CD14-positive monocyte (primary cell): ENCODE results near the gene PRPF40B. TPM values are rescaled to one million over a fixed set of nuclear protein-coding genes. Genes with fewer than 3 reads are reported as not detected.

Experiments used
- DNase-seq, 3 donors: peaks; one replicate each; pipeline ENCODE4 v3.0.0-alpha.2; 2011 to 2022
- H2AFZ ChIP-seq: 2 replicates; pipeline ENCODE4 v1.6.0; 2012; ENCODE audit warnings: mild to moderate bottlenecking, low read depth, low read length, inconsistent platforms; ENCODE audit not compliant: insufficient read depth, poor library complexity, severe bottlenecking
- H3K27ac ChIP-seq, 2 donors: 1 replicate in 1 of 2; 2 replicates in 1 of 2; pipeline ENCODE4 v1.5.1; 2012 to 2013; ENCODE audit warnings: low read length in 2 of 2, control low read depth in 1 of 2, inconsistent platforms in 1 of 2, low read depth in 1 of 2, mild to moderate bottlenecking in 1 of 2
- H3K27me3 ChIP-seq, 2 donors: one replicate each; pipeline versions ENCODE4 v1.6.0 to v1.6.1; 2011 to 2013; ENCODE audit warnings: low read length in 2 of 2; ENCODE audit not compliant: control insufficient read depth in 2 of 2, insufficient read depth in 2 of 2
- H3K36me3 ChIP-seq, 2 donors: replicated peaks in 1 of 2; 1 replicate in 1 of 2; 2 replicates in 1 of 2; pipeline versions ENCODE4 v1.5.1 to v1.6.1; 2012 to 2013; ENCODE audit warnings: low read length in 2 of 2, control low read depth in 1 of 2, inconsistent platforms in 1 of 2, mild to moderate bottlenecking in 1 of 2; ENCODE audit not compliant: insufficient read depth in 2 of 2, control insufficient read depth in 1 of 2
- H3K4me1 ChIP-seq, 2 donors: 1 replicate in 1 of 2; 2 replicates in 1 of 2; pipeline versions ENCODE4 v1.5.1 to v1.6.1; 2012 to 2013; ENCODE audit warnings: low read length in 2 of 2, control low read depth in 1 of 2, inconsistent platforms in 1 of 2, mild to moderate bottlenecking in 1 of 2, moderate library complexity in 1 of 2; ENCODE audit not compliant: insufficient read depth in 2 of 2, control insufficient read depth in 1 of 2
- H3K4me2 ChIP-seq: replicated peaks from 2 replicates; pipeline ENCODE3; 2012; ENCODE audit warnings: low read length, moderate library complexity, mild to moderate bottlenecking; ENCODE audit not compliant: poor library complexity, severe bottlenecking; ENCODE audit errors: extremely low read depth
- H3K4me3 ChIP-seq, 3 experiments: fragments of 200-600 bp in 1 of 3; sonication (generic) in 1 of 3; replicated peaks in 1 of 3; 1 replicate in 2 of 3; 2 replicates in 1 of 3; pipeline ENCODE4 v1.5.1; 2011 to 2013; ENCODE audit warnings: low read length in 3 of 3, mild to moderate bottlenecking in 3 of 3, control low read depth in 2 of 3, low read depth in 2 of 3, inconsistent platforms in 1 of 3, moderate library complexity in 1 of 3
- H3K79me2 ChIP-seq: 2 replicates; pipeline ENCODE4 v1.6.0; 2012; ENCODE audit warnings: mild to moderate bottlenecking, control low read depth, inconsistent platforms, low read length, moderate library complexity; ENCODE audit not compliant: insufficient read depth
- H3K9ac ChIP-seq: 2 replicates; pipeline ENCODE4 v1.6.0; 2017; ENCODE audit warnings: low read length, mild to moderate bottlenecking; ENCODE audit not compliant: insufficient read depth, poor library complexity, severe bottlenecking
- H3K9me3 ChIP-seq, 2 donors: replicated peaks in 1 of 2; 1 replicate in 1 of 2; 2 replicates in 1 of 2; pipeline versions ENCODE4 v1.5.1 to v1.6.1; 2012 to 2013; ENCODE audit warnings: low read length in 2 of 2, control low read depth in 1 of 2; ENCODE audit not compliant: control insufficient read depth in 1 of 2, insufficient read depth in 1 of 2
- H4K20me1 ChIP-seq: 2 replicates; pipeline ENCODE4 v1.6.0; 2012; ENCODE audit warnings: mild to moderate bottlenecking, low read length, control low read depth, moderate library complexity; ENCODE audit not compliant: insufficient read depth
- H3K27ac Mint-ChIP-seq, 7 donors: one replicate each; pipeline ENCODE4 v1.8.0; 2020; ENCODE audit warnings: mild to moderate bottlenecking in 7 of 7, mixed read lengths in 7 of 7, moderate library complexity in 6 of 7, inconsistent platforms in 2 of 7
- H3K27me3 Mint-ChIP-seq, 3 donors: one replicate each; pipeline ENCODE4 v1.8.0; 2021 to 2022; ENCODE audit warnings: low read depth in 3 of 3, mild to moderate bottlenecking in 3 of 3, mixed read lengths in 3 of 3, moderate library complexity in 3 of 3, inconsistent platforms in 1 of 3
- H3K36me3 Mint-ChIP-seq, 2 donors: one replicate each; pipeline ENCODE4 v1.8.0; 2020; ENCODE audit warnings: mixed read lengths in 2 of 2, inconsistent platforms in 1 of 2, mild to moderate bottlenecking in 1 of 2
- H3K4me1 Mint-ChIP-seq: one replicate; pipeline ENCODE4 v1.8.0; 2020; ENCODE audit warnings: mild to moderate bottlenecking, mixed read lengths
- H3K4me3 Mint-ChIP-seq, 2 donors: one replicate each; pipeline ENCODE4 v1.8.0; 2020; ENCODE audit warnings: mild to moderate bottlenecking in 2 of 2, mixed read lengths in 2 of 2, moderate library complexity in 1 of 2
- H3K9me3 Mint-ChIP-seq, 7 donors: one replicate each; pipeline ENCODE4 v1.8.0; 2020 to 2022; ENCODE audit warnings: mixed read lengths in 7 of 7, mild to moderate bottlenecking in 6 of 7, moderate library complexity in 6 of 7, inconsistent platforms in 2 of 7
- WGBS: methylation state at CpG from one replicate; pipeline ENCODE4 v1.1.5; 2013; ENCODE audit warnings: missing lambda C conversion rate; ENCODE audit not compliant: insufficient coverage; 5-methylcytosine and 5-hydroxymethylcytosine counted together
- intact Hi-C, 2 donors: fragments of 100-400 bp; cut with micrococcal nuclease; formaldehyde crosslinking; loops; one replicate each; pipeline versions ENCODE4 v1.15.0 to v1.15.1; 2023
- polyA plus RNA-seq, 3 donors: library from polyadenylated mRNA; depleted of rRNA in 1 of 3; unstranded in 2 of 3; stranded (reverse) in 1 of 3; fragments of 300-500 nt in 2 of 3; fragments of >200 nt in 1 of 3; fragmentation: Illumina TruSeq in 2 of 3; gene quantifications; 1 replicate in 2 of 3; 2 replicates in 1 of 3; pipeline ENCODE4 v1.2.3, GENCODE V29; 2012 to 2021
- TF ChIP-seq, protein P1 (sequence below): fragments of 200-600 bp; IDR thresholded peaks from one replicate; pipeline ENCODE4 v1.8.0; 2022; ENCODE audit warnings: antibody characterized with exemption, mild to moderate bottlenecking

PRPF40B gene
- polyA plus RNA-seq, 3 donors = 0.14 to 1.3 (median 0.57) TPM

DNA sequence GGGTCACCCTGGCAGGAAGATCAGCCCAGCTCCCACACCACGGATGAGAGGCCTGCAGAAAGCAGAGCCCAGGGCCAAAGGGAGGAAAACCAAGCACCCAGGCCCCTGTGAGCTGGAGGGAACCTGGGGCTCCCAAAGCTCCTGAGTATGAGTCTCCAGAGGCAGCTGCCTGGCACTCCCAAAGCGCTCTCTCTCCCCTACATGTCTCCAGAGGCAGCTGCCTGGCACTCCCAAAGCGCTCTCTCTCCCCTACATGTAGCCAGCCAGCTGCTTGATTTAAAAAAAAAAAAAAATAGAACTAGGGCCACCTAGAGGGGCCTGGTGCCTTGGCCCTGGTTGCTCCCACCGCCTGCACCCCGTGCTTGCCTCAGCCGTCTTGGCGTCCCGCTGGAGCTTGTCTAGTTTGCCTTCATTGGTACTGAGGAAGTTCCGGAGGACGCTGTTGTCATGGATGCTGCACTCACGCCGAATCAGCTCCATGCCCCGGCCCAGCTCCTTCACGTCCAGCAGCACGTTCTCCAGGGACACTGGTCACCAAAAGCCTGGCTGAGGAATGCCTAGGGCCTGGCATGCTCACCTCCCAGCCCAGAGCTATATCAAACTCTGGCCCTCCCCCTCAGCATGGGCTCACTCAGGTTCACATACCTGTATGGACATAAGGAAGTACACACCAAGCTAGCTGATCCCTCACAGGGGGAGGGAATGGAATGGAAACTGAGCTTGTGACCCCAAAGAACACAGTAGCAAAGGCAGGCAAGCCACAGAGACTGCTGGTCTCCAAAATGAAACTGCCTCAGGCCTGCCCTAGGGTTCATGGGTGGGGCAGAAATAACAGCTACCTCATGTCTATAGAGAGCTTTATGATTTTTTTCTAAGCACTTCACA is 24.7 kb downstream of the PRPF40B start:
- Histone ChIP-seq H2AFZ (no peak overlapping the region), H3K9ac (no peak overlapping the region), H3K4me3 (no peak overlapping the region), H3K4me1 (peaks cover 4 to 6% of the 10 kb centered on the region in 2 donors), H3K27me3 (no peaks in the 10 kb centered on the region), H3K4me2 (no peak overlapping the region), H4K20me1 (no peaks in the 10 kb centered on the region), H3K36me3 (peaks cover 23 to 52% of the 10 kb centered on the region in 2 donors), H3K79me2 (no peaks in the 10 kb centered on the region), H3K9me3 (no peaks in the 10 kb centered on the region), H3K27ac (no peak overlapping the region)
- Mint-ChIP-seq H3K27me3 (peaks cover 0 to 3% (median 1%) of the 10 kb centered on the region in 3 donors), H3K36me3 (peaks cover 51 to 57% of the 10 kb centered on the region in 2 donors), H3K4me3 (peak overlapping the region in 1 of 2 donors; percentile 40), H3K9me3 (no peaks in the 10 kb centered on the region), H3K27ac (peak overlapping the region in 2 of 7 donors; percentile 15 to 32), H3K4me1 (peaks cover 8% of the 10 kb centered on the region)
- TF ChIP-seq, protein P1, sequence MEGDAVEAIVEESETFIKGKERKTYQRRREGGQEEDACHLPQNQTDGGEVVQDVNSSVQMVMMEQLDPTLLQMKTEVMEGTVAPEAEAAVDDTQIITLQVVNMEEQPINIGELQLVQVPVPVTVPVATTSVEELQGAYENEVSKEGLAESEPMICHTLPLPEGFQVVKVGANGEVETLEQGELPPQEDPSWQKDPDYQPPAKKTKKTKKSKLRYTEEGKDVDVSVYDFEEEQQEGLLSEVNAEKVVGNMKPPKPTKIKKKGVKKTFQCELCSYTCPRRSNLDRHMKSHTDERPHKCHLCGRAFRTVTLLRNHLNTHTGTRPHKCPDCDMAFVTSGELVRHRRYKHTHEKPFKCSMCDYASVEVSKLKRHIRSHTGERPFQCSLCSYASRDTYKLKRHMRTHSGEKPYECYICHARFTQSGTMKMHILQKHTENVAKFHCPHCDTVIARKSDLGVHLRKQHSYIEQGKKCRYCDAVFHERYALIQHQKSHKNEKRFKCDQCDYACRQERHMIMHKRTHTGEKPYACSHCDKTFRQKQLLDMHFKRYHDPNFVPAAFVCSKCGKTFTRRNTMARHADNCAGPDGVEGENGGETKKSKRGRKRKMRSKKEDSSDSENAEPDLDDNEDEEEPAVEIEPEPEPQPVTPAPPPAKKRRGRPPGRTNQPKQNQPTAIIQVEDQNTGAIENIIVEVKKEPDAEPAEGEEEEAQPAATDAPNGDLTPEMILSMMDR = no peak
- DNase-seq = no peak
- 90% methylated on average over 15 of the region's 15 CpGs for whole genome bisulfite sequencing
- intact Hi-C loops = no loop called here

DNA sequence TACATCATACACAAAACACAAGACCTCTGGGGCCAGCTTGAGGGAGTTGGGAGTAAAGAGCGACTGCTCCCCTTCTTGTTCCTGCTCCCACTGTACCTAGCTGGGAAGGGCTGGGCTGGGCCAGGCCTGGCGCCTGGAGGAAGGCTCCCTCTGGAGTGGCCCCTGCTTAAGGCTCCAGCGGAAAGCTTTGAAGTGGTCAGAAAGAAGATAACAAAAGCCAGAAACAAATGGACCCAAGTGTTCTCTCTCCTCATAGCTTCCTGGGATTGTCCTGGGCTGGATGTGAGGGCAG is 25.3 kb downstream of the PRPF40B start:
- no peaks in the 10 kb centered on the region for H3K27me3 ChIP-seq
- H3K4me2 ChIP-seq = no peak overlapping the region
- H3K36me3 ChIP-seq = peaks cover 28 to 58% of the 10 kb centered on the region in 2 donors
- Mint-ChIP-seq H3K4me3 (no peak overlapping the region), H3K27me3 (peaks cover 0 to 3% (median 1%) of the 10 kb centered on the region in 3 donors), H3K27ac (peak overlapping the region in 1 of 7 donors; percentile 32), H3K4me1 (peaks cover 9% of the 10 kb centered on the region), H3K36me3 (peaks cover 54 to 58% of the 10 kb centered on the region in 2 donors), H3K9me3 (no peaks in the 10 kb centered on the region)
- no peak overlapping the region for H3K9ac ChIP-seq
- no peak overlapping the region for H3K4me3 ChIP-seq
- TF ChIP-seq, protein P1 = no peak
- H4K20me1 ChIP-seq = no peaks in the 10 kb centered on the region
- peaks cover 4 to 6% of the 10 kb centered on the region in 2 donors for H3K4me1 ChIP-seq
- no peaks in the 10 kb centered on the region for H3K9me3 ChIP-seq
- no peak overlapping the region for H3K27ac ChIP-seq
- no peak for DNase-seq
- 100% methylated on average over 1 of the region's 3 CpGs for WGBS
- intact Hi-C loops = no loop called here
- no peak overlapping the region for H2AFZ ChIP-seq
- no peaks in the 10 kb centered on the region for H3K79me2 ChIP-seq
